22Rv1 (cell line): ENCODE measurements around the gene SUPT20HL2.

Experiments
- CTCF ChIP-seq: fragments of 450-650 bp; IDR thresholded peaks from 2 replicates; pipeline ENCODE4 v1.5.1; 2017; ENCODE audit warnings: mild to moderate bottlenecking
- ZFX ChIP-seq: fragments of 450-650 bp; IDR thresholded peaks from 2 replicates; pipeline ENCODE4 v1.6.1; 2017; ENCODE audit warnings: antibody characterized with exemption, borderline replicate concordance

GRCh38 chrX:24357106-24357505, 43.2 kb upstream of the SUPT20HL2 start:
- no peak for TF ChIP-seq CTCF
- TF ChIP-seq ZFX: no peak
